NCI-H526 (cell line): ENCODE results near the gene NANP.
"Not testable (repeated sequence)": the region's sequence is repeated elsewhere in the genome, so short reads cannot be mapped to it uniquely, and the experiment has no call there.

ENCODE experiments used
- DNase-seq, 2 experiments: peaks; one replicate each; lab custom pipeline; 2025; lab: John Stamatoyannopoulos, UW

Gene NANP, protein sequence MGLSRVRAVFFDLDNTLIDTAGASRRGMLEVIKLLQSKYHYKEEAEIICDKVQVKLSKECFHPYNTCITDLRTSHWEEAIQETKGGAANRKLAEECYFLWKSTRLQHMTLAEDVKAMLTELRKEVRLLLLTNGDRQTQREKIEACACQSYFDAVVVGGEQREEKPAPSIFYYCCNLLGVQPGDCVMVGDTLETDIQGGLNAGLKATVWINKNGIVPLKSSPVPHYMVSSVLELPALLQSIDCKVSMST

DNA sequence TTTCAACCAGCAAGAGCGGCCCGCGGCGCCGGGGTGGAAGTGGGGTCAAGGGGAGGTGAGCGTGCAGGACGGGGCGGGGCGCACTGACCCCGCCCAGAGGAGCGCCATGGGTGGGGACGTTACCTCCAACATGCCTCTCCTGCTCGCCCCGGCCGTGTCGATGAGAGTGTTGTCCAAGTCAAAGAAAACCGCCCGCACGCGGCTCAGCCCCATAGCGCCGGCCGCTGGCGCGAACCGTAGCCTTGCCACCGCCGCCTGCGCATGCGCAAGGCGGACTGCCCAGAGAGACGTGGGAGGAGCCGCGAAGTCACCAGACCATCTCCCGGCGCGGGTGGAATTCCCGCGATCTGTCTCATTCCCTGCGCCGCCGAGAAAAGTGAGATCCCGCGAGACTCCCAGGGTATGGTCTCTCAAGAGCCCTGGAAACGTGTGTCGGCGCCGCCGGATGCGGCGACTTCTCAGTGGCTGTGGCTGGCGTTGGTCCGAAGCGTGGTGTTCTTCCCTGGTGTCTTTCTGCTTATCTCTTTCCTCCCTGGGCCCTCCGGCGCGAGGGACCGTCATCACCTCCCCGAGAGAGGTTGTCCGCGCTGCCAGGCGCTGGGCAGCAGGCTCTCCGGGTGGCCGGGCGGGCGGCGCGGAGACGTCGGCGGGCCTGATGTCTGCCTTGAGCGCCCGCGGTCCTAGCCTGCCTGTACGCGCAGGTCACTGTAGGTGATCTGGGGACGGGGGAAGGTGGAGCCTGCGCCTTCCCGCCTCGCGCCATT, at the start of gene NANP:
NANP (minus strand) TSS at position 279 of the 764 bp plus-strand sequence; CDS start at position 213, 66 bp downstream.
- DNase-seq, result peak; percentile 97 to 99

DNA sequence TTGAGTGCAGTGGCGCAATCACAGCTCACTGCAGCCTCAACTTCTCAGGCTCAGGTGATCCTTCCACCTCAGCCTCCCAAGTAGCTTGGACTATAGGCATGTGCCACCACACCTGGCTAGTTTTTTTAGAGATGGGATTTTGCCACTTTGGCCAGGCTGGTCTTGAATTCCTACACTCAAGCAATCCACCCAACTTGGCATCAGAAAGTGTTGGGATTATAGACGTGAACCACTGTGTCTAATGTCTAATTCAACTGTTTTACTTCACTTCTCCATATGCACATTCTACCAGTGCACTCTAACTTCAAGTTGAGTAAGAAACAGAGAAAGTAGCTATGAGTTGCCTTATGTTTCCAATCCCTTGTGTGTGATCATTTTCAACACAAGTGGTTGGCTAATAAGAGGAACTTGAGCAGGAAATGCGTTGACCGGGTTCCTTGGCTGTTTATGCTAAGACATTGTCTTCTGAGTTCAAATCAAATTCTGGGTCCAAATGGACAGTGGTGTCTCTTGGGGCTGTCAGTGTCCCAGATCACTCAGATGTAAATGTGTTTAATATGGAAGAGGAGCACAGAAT, 48.9 kb upstream of the NANP start:
- DNase-seq, result no peak

- no peak for DNase-seq
Measured at GRCh38 chr20:25669826-25670422, 46.1 kb upstream of the NANP start.

GRCh38 chr20:25668446-25668845, 44.6 kb upstream of the NANP start:
- no peak for DNase-seq

- no peak for DNase-seq
Measured at GRCh38 chr20:25659999-25660398, 36.2 kb upstream of the NANP start.

- DNase-seq, result no peak
Measured at GRCh38 chr20:25654487-25654886, 30.7 kb upstream of the NANP start.

DNA sequence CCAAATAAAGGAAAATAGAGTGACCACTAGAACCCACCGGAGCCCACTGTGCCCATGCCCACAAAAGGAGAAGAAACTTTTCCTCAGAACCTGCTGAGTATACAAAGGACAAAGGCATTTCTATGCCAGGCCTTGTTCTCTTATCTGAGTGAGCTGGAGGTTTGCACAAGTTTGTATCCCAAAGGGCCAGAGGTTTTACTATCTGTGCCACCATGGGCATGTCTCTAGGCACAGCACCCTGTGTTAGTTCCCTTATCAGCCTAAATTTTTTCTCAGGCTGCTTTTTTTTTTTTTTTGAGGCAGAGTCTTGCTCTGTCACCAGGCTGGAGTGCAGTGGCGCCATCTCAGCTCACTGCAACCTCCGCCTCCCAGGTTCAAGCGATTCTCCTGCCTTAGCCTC, 29.1 kb upstream of the NANP start:
- not testable (repeated sequence) for DNase-seq

DNA sequence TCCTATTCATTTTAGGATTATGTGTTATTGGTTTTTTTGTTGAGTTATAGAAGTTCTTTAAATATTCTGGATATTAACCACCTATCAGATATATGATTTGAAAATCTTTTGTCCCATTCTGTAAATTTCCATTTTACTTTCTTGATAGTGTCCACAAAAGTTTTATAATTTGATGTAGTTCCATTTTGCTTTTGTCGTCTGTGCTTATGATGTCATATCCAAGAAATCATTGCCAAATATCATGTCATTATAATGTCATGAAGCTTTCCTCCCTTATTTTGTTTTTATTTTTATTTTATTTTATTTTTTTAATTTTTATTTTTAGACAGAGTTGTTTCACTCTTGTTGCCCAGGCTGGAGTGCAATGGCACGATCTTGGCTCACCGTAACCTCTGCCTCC, 21.0 kb upstream of the NANP start:
- no peak for DNase-seq

- DNase-seq, result no peak
Measured at GRCh38 chr20:25643716-25644115, 19.9 kb upstream of the NANP start.

DNA sequence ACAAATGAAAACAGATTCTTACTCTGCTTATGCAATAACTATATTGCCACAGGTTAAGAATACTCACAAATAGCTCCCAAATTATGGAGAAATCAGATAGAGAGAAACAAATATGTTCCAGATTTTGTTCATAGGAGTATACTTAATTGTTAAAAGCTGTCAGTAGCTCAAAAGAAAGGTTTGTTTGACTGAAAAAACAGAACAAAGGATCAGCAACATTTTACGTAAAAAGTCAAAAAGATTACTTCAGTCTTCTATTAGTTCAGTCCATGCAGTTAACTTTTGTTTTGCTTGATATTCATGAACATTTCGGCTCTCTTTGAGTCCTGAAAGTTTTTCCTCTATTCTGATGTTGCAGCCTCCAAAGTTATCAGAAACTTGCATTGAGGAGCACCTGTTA, 13.4 kb upstream of the NANP start:
- DNase-seq, result no peak

GRCh38 chr20:25632940-25633790, 9.4 kb upstream of the NANP start:
- DNase-seq, result no peak

GRCh38 chr20:25630615-25631014, 6.8 kb upstream of the NANP start:
- not testable (repeated sequence) for DNase-seq

DNA sequence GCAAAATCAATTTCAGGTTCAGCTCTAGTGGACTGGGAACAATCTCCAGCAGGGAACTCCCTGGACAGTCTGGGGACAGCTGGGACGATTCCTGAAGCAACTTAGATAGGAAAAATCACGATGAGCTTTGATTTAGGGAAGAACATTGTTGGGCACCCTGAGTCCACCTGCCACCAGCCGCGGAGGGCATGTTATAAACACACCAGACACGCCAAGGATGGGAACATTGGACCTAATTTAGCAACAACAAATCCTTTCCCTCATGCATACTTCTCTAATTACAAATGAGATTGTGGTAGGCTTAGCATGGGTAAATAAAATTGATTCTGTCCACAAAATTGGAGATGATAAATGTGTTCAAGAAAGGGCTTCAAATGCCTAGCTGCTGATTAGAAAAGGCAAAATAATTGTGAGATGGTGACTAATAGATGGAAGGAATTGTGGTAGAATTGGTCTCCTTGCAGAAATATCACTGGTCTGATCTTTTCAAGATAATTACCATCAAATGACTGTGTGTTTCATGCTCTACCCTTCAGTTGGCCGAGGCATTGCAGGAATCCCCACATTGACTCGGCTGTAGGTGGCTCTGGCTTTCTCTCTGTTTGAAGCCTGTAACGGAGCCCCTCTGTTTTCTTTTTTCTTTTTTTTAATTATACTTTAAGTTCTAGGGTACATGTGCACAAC, 6.1 kb upstream of the NANP start:
- no peak for DNase-seq

DNA sequence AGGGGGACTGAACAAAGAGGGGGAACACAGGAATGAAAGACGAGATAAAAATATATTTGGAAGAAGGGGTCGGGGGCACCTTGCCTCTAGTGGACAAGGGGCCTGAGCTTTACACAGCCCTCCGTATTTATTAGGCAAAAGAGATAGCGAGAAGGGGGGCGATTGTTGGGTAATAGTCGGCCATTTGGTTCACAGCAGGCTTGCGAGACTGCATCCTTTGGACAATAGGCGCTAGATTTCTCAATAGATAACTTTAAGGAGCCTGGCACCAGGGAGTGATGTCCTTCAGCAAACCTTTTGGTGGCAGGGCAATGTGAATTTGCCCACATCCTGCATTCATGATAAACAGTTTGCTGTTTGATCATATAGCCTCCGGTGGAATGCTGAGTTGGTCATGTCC, 3.0 kb upstream of the NANP start:
- DNase-seq, result no peak

DNA sequence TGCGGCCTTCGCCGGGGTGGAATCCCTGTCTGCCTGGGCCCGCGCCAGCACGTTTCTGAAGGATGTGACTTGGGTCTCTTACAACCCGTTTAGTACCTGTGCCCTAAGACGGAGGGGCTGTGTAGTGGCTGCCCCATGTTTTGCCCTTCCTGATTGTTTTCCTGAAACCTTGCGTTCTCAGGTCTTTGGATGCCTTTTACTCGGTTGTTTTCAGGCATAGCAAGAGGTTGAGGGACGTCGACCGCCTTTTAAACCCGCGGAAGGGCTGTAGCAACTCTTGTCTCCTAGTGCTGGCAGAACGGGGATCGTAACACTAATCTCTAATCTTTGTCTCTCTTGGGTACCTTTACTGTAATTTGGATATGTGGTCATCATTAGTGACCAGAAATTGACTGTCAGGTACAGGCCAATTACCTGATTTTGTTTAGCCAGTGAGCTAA, 706 bp upstream of the NANP start:
- DNase-seq, result no peak

- peak; percentile 50 to 64 for DNase-seq
Measured at GRCh38 chr20:25623225-25623735, 534 bp downstream of the NANP start.

GRCh38 chr20:25622450-25623224, 1.2 kb downstream of the NANP start:
- DNase-seq, result no peak

- DNase-seq, result no peak
Measured at GRCh38 chr20:25622049-25622448, 1.8 kb downstream of the NANP start.

DNA sequence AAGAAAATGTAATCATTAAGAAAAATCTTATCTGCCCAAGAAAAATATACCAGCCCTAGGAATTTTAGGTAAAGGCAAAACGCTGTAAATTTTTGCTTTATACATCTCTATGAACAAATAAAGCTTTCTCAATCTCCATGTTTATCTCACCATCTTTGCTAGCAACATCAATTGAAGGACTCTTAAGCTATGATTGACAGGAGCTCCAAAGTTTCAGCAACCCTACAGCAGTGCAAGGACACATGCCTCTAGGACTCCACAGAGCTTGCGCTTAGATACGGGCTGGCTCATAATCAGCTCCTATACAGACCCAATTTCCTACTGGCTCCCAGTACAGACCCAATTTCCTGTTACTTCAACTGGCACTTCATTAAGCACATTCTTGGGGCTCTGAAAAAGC, 4.3 kb downstream of the NANP start:
- no peak for DNase-seq

- no peak for DNase-seq
Measured at GRCh38 chr20:25608774-25609173, 15.0 kb downstream of the NANP start.
